Fibroblast of pulmonary artery (primary cell): Measurements from ENCODE around the gene MSANTD1.
A peak's percentile ranks its signal among the peaks of the same experiment; 100 is the strongest.

Experiments
- DNase-seq: peaks from one replicate; pipeline ENCODE4 v3.0.0-alpha.2; 2010; ENCODE audit warnings: low read depth
- H3K4me3 ChIP-seq: replicated peaks from 2 replicates; pipeline ENCODE4 v1.5.1; 2011; ENCODE audit warnings: low read depth, mild to moderate bottlenecking, control low read depth, low read length, moderate library complexity
- TF ChIP-seq, protein P1 (sequence below): IDR thresholded peaks from 2 replicates; pipeline ENCODE4 v1.5.1; 2011; ENCODE audit warnings: mild to moderate bottlenecking, control low read depth, low read length, inconsistent platforms; ENCODE audit errors: missing control alignments

The MSANTD1 gene

DNA sequence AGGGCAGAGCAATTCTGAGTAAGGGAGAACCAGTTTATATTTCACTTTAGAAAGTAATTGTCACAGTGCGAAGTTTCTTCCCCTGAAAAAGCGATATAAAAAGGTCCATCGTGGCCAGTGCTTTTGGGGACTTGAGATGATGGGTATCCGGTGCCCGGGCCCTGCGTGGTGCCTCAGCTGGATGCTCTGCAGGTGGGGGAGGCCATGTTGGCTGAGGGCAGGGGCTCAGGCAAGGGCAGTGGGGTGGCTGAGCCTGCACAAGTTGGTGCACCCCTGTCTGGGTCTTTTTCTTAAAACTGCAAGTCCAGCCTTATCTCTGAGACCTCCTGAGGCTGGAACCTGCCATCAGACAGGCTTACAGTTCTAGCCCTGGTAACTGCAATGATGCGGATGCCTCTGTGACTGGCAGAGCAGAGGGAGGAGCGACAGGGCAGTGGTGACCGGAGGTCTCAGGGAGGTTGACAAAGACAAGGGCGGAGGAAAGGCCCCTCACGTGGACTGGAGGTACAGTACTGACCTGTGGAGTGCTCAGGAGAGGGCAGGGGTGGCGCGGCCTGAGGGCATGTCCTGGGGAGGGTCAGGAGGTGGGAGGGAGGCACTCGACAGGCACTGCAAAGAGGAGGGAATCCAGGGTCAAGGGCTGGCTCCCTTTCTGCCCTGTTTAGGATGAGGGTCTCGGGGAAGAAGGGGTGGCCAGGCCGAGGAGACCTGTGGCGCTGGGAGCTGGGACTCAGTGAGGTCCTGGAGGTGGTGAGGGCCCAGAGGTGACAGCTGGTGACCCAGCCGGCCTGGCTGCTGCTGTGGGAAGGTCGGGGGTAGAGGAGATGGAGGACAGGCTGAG lies 45.7 kb downstream of the MSANTD1 start:
- peak overlapping the region; percentile 76 for H3K4me3 ChIP-seq
- no peak for DNase-seq
- TF ChIP-seq, protein P1, sequence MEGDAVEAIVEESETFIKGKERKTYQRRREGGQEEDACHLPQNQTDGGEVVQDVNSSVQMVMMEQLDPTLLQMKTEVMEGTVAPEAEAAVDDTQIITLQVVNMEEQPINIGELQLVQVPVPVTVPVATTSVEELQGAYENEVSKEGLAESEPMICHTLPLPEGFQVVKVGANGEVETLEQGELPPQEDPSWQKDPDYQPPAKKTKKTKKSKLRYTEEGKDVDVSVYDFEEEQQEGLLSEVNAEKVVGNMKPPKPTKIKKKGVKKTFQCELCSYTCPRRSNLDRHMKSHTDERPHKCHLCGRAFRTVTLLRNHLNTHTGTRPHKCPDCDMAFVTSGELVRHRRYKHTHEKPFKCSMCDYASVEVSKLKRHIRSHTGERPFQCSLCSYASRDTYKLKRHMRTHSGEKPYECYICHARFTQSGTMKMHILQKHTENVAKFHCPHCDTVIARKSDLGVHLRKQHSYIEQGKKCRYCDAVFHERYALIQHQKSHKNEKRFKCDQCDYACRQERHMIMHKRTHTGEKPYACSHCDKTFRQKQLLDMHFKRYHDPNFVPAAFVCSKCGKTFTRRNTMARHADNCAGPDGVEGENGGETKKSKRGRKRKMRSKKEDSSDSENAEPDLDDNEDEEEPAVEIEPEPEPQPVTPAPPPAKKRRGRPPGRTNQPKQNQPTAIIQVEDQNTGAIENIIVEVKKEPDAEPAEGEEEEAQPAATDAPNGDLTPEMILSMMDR = no peak

DNA sequence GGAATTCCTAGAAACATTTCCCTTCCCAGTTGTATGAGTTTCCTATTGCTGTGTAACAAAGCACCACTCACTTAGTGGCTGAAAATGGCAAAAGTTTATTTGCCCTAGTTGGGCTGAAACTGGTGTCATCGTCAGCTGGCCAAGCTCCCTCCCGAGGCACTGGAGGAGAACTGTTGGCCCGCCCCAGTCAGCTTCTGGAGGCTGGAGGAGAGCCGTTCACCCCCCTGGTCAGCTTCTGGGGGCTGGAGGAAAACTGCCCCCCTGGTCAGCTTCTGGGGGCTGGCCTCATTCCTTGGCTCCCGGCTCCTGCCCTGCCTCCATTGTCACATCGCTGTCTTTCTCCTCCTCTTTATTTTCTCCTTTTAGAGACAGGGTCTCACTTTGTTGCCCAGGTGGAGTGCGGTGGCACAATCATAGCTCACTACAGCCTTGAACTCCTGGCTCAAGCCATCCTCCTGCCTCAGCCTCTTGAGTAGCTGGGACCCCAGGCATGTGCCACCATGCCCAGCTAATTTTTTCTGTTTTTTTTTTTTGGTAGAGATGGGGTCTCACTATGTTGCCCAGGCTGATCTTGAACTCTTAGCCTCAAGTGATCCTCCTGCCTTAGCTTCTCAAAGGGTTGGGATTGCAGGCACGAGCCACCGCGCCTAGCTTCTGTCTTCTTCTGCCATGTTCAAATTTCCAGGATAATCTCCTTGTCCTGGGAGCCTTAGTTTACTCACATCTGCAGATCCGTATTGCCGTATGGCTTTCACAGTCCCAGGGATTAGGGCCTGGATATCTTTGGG lies 47.1 kb downstream of the MSANTD1 start:
- DNase-seq = no peak
- H3K4me3 ChIP-seq = no peak overlapping the region
- TF ChIP-seq, protein P1 = no peak

DNA sequence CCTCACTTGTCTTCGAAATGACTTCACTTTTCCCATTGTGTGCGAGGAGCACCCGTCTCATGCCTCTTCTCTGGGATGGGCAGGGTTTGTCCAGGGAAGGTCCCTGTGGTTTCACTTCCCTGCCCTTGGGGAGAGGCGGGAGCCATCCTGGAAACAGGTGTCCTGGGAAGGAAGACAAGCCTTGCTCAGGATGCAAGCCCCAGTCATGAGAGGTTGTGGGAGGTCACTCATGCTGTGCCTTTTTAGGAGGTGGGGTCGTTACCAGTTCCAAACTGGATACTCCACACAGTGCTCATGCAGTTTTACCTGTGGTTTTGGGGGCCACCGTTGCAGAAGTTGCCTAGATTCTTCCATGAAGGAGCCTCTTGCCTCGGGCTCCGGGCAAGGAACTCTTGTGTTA lies 47.7 kb downstream of the MSANTD1 start:
- TF ChIP-seq, protein P1 = no peak
- no peak for DNase-seq
- no peak overlapping the region for H3K4me3 ChIP-seq

DNA sequence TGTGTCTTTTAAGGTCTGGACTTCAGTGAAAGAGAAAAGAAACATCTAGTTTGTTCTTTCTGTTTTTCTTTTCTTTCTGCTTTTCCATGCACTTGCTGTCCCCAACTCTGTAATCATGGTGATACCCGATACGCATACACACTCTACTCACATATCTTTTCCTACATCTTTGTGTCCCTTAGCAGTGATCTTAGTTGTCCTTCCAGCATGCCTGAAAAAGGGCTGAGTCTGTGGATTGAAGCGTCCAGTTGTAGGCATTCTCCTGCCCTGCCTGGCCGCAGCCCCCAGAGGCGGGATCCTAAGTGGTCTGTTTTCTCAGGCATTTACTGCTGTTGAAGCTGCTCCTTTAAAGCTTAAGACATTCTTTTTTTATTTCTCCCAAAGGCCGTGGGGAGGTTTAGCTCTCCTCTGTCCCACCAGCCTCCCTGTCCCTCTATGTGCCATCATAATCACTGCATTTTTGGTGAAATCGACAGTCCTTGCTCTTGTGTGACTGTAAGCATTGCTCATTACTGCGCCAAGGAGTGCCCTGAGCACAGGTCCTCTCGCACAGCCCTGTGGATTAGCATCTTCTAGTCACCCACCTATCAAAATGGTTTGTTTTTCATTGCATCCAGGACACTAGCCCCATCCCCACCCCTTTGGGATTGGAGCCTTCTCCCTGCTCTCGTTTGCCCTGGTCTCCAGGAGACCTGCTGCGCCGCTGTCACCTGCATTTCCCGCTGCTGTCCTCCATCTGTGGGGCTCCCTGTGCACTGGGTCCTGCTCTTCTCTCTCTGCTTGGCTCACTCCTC lies 48.3 kb downstream of the MSANTD1 start:
- TF ChIP-seq, protein P1 = no peak
- DNase-seq = no peak
- H3K4me3 ChIP-seq = no peak overlapping the region

DNA sequence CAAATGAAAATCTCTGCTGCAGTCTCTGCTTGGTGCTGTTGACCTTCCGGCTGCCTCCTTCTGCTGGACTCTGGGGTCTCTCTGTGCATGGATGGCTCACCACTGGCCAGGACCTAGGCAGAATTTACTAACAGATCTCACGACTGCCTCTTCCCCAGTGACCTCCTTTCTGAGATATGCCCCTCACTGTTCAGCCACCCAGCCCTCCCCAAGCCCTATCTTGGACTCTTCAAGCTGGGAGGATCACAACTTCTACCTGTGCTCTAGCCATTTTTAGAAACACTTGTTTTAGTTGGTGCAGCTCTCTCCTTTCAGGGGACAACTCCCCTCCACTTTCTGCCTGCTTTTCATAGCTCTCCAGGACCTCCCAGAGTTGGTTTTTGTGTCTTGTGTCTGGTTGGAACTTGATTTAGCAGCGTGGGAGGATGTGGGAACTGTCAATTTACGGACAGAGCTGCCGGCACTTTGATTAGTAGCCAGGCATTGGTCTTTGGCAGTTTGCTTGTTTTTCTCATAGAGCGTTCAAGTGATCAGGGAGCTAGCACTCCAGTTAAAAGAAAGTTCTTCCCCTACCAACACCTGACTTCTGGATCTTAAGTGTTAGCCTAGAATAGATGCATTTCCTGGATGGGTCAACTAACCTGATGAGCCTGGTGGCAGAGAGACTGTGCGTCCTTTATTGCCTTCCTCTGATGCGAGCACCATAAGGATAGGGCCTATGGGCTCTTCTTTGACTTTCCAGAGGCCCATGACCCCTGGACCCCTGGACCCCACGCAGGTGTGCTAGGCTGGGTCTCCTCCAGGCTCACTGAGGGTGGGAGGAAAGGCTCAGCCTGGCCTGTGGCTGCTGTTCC lies 50.4 kb downstream of the MSANTD1 start:
- TF ChIP-seq, protein P1 = no peak
- H3K4me3 ChIP-seq = no peak overlapping the region

More for the DNA sequence above, 50.4 kb downstream of the MSANTD1 start:
- DNase-seq = no peak
